COLO829 (cell line): Measurements from ENCODE around the gene CALR.

Source experiments
- DNase-seq: peaks from one replicate; pipeline ENCODE4 v3.0.0; 2012; ENCODE audit warnings: low spot score

The CALR gene

DNA sequence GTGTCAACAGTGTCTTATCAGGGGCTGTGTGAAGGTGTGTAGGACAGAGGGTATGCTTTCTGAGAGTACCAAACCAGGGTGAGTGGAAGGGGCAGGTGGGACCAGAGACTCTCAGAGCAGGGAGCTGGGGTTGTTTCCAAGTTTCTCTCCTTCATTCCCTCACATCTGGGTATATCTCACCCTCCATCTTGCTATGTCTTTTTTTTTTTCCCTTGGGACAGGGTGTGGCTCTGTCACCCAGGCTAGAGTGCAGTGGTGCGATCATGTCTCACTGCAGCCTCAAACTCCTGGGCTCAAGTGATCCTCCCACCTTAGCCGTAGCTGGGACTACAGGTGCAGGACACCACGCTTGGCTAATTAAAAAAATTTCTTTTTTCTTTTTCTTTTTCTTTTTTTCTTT is 41.6 kb downstream of the CALR start:
- DNase-seq: no peak

DNA sequence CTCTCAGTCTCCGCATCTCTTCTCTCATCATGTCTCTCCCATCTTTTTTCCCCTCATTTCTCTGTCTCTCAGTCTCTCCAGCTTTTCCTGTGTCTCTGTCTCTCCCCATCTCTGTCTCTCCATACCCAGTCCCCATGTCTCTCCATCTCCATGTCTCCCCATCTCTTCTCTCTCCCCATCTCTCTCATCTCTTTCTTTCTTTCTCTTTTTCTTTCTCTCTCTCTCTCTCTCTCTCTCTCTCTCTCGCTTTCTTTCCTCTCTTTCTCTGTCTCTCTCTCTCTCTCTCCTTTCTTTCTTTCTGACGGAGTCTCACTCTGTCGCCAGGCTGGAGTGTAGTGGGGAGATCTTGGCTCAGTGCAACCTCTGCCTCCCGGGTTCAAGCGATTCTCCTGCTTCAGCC is 44.2 kb downstream of the CALR start:
- DNase-seq: no peak

DNA sequence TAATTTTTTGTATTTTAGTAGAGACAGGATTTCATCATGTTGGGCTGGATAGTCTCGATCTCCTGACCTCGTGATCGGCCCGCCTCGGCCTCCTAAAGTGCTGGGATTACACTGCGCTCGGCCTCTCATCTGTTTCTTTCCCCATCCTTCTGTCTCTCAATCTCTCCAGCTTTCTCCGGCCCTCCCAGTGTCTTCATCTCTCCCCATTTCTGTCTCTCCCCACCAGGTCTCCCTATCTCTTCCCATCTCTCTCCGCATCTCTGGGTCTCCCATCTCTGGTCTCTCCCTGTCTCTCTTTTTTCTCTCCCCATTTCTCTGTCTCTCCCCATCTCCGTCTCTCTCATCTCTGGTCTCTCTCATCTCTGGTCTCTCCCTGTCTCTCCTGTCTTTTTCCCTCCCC is 44.7 kb downstream of the CALR start:
- DNase-seq: no peak

DNA sequence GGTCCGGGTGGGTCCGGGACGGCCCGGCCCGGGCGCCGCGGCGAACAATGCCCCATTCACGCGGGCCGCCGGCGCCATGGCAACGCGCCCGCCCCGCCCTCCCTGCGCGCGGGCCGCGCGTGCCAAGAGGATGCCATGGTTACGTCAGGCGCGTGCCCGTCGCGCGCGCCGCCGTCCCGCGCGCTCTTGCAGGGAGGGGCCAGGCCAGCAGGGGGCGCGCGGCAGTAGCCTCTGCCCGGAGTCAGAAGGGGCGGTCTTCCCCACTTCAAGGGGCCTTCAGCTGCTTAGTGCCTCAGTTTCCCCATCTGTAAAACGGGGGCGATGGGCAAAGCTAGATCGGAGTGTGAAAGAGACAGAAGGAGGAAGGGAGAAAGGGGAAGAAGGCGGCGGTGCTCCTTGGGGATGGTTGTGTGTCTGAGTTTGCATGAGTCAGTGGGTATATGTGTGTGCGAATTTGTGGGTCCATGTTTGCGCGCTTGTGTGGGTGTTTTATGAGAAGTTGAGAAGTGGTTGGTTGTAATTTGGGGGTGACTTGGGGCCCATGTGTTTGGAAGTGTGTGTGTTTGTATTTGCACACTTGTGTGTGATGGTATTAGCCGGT is 45.2 kb downstream of the CALR start:
- peak; percentile 71 for DNase-seq

DNA sequence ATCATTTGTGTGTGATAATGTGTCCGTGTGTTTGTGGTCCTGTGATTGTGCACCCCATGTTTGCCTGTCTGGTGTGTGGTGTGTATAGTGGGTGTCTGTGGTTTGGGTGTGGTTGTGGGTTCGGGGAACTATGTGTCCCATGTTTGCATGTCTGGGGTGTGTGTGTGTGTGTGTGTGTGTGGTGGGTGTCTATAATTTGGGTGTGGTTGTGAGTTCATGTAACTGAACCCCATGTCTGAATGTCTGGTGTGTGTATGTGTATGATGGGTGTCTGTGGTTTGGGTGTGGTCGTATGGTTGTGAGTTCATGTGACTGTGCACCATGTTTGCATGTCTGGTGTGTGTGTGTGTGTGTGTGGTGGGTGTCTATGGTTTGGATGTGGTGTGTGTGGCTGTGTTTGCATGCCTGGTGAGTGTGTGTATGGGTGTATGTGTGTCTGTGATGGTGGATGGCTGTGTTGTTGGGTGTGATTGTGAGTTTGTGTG is 45.8 kb downstream of the CALR start:
- DNase-seq: no peak

DNA sequence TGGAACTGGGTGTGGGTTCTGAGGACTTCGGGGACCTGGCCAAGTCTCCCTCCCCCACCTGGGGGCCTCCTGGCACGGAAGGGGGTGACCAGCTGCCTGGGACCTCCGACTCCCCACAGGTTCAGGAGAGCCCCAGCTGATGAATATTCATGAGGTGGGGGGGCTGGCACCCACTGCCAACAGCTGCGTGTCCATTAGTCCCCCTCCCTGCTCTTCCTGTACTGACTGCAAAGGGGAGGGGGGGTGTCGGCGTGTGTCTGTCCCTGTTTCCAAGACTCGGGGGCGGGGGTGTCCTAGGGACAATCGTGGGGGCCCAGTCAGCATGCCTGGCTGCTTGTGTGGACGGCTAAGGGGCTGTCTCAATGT is 46.3 kb downstream of the CALR start:
- no peak for DNase-seq

DNA sequence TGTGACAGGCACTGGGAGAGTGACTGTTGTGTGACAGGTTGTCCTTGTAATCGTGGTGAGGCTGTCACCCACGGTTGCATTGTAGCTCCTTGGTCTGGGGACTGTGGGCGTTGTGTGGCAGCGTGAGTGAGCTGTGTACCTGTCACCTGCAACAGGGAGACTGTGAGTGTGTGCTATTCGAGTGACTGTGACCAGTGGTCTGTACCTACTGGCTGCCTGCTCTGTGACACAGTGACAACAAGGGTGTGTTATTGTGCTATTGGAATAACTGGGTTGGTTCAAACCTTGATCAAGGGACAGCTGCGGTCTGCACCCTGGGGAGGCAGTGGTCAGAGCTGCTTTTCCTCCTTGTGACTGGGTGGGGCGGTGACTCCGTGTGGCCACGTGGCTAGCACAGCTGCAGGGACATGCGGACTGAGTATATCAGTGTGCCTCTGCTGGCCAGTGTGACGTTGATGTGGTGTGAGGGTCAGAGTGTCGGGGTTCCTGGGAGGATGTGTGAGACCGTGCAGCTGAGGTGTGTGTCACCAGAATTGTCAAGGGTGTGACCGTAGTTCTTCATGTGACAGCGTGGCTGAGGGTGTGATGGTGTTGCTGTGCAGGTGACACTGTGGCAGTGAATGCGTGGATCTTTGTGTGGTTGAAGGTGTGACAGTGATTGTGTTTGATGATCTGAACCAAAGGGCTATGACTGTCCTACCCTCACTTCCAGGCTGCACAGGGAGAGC is 46.8 kb downstream of the CALR start:
- DNase-seq: no peak

DNA sequence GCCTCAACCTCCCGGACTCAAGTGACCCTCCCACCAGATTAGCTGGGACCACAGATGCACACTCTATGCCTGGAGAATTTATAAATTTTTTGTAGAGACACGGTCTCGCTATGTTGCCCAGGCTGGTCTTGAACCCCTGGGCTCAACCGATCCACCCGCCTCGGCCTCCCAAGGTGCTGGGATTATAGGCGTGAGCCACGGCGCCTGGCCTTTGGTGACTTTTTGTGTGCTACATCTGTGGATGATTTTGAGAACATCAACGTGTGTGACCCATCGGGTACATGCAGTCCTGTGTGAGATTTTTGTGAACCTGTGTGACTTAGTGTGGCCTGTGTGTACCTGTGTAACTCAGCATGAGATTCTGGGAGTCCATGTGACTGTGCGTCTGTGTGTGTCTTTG is 48.3 kb downstream of the CALR start:
- DNase-seq: no peak

DNA sequence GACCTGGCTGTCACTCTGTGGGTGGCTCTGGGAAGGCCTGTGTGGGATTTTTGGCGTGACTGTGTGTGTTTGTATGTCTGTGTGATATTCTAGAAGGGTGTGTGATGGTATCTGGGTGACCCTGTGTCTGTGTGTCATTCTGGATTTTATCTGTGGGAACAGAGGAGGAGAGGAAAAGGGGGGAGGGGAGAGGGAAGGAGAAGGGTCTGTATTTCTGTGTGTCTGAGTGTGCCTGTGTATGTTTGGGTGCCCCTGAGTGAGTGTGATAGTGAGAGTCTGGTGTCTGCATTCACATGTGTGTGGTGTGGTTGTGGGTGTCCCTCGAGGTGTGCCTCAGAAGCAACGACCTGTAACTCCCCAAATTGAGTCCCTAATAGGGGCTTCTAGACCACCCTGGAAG is 48.8 kb downstream of the CALR start:
- no peak for DNase-seq

DNA sequence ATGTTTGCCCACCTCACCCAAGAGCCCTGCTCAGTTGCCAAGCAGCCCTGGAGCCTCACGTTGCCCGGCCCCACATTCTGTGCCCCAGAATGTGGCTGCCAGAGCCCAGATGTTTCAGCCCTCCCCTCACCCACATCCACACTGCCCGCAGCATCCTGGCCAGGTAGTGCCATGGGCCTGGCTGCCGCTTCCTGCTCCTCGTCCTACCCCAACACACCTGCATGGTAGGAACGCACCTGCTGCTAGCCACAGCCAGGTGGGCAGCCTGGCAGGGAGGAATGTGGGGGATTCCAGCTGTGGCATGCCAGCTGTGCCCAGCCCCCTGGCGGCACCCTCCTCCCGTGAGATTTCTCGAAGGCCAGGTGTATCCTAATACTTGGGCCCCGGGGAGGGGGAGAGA is 49.4 kb downstream of the CALR start:
- no peak for DNase-seq

DNA sequence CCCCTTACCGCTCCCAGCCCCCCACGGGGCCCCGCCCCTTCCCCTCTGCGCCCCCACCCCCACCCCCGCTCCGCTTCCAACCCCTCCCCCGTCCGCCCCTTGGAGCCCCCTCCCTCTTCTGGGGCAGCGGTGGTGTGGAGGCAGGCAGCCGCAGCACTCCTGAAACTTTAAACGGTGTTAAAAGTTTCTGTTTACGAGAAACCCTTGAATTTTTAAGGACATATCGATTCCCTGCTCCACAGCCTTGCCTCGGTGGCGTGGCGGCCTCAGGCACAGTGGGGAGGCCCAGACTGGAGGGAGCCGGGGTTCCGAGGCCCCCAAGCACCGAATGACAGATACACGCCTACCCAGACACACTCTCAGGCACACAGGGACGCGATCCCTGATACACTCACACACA is 52.0 kb downstream of the CALR start:
- DNase-seq: no peak

DNA sequence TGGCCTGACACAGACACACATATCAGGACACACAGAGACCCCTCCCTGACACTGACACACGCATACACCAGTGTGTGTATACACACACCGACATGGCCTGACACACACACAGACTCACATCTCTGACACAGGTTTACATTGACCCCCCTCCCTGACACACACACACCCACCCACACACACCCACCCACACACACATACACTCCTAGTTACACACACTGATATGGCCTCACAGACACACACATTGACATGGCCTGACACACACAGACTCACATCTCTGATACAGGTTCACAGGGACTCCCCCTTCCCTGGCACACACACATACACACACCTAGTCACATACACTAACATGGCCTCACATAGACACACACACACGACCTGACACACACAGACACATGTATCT is 52.4 kb downstream of the CALR start:
- no peak for DNase-seq

DNA sequence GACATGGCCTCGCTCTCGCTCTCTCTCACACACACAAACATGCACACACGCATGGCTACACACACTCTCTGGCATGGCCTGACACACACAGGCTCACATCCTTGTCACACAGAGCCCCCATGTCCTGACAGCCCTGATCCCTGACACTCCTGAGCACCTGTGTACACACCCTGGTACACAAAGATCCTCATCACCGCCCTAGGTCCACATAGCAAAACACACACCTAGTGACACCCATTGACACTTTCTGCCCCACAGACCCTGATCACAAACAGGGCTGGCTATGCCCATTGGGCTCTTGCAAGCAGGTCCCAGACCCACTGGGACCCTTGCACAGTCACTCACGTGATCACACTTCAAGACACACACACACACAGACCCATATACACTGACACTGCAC is 52.9 kb downstream of the CALR start:
- no peak for DNase-seq

DNA sequence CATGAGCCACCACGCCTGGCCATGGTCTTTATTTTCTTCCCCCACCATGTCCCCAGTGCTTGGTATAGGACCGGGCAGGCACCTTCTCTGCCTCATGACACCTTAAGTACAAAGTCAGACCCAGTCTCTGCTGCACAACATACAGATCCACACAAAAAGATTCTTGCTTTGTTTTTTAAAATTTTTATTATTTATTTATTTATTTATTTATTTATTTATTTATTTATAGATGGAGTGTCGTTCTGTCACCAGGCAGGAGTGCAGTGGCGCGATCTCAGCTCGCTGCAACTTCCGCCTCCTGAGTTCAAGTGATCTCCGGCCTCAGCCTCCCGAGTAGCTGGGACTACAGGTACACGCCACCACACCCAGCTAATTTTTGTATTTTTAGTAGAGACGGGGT is 54.3 kb downstream of the CALR start:
- DNase-seq: no peak

DNA sequence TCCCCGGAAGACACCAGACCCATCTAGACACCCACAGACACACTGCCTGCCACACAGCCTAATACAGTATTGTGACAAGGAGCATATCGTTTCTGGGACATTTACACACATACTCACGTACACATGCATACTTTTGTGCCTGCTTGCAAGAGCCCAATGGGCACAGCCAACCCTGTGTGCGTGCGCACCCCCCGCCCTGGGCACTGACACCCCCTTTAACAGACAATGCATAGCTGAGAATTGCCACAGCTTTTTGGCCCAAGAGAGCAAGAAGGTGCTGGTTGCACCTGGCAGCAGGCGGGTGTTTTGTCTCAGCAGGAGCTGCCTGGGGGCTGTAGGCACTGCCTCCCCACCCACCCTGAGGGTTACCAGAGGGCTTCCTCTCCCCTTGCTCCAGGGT is 55.2 kb downstream of the CALR start:
- DNase-seq: no peak
